ENCODE data around the gene CAMSAP3.

DNA sequence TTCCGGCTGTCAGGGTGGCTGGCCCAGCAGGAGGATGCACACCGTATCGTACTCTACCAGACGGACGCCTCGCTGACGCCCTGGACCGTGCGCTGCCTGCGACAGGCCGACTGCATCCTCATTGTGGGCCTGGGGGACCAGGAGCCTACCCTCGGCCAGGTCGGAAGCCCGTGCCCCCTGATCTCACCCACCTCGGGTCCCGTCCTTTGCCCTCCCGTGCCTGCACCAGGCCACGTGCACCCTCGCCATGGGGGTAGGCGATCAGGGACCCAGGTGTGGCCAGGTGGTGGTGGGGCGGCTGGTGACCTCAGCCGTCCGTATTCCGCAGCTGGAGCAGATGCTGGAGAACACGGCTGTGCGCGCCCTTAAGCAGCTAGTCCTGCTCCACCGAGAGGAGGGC, 41.1 kb upstream of the CAMSAP3 start:
- TF ChIP-seq, protein P1, sequence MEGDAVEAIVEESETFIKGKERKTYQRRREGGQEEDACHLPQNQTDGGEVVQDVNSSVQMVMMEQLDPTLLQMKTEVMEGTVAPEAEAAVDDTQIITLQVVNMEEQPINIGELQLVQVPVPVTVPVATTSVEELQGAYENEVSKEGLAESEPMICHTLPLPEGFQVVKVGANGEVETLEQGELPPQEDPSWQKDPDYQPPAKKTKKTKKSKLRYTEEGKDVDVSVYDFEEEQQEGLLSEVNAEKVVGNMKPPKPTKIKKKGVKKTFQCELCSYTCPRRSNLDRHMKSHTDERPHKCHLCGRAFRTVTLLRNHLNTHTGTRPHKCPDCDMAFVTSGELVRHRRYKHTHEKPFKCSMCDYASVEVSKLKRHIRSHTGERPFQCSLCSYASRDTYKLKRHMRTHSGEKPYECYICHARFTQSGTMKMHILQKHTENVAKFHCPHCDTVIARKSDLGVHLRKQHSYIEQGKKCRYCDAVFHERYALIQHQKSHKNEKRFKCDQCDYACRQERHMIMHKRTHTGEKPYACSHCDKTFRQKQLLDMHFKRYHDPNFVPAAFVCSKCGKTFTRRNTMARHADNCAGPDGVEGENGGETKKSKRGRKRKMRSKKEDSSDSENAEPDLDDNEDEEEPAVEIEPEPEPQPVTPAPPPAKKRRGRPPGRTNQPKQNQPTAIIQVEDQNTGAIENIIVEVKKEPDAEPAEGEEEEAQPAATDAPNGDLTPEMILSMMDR (IDR thresholded peaks at IDR 0.05; ENCODE audit: low read length): no peak
- TF ChIP-seq EZH2 (optimal IDR thresholded peaks at IDR 0.05; ENCODE audit: low read depth, low read length): no peak

All from MM.1S (cell line).